Thyroid gland (tissue), 4 donors: Measurements from ENCODE around the gene LRRC2. TPM values are rescaled to one million over a fixed set of nuclear protein-coding genes. Genes with fewer than 3 reads are reported as not detected.

ENCODE experiments used
- DNase-seq, 2 donors: peaks; one replicate each; pipeline ENCODE4 v3.0.0-alpha.2; 2019
- H3K27ac ChIP-seq, 3 donors: fragments of 200-600 bp; sonication (generic); 1 replicate in 2 of 3; 2 replicates in 1 of 3; pipeline ENCODE4 v1.5.1; 2016 to 2019; ENCODE audit warnings: mild to moderate bottlenecking in 1 of 3, moderate library complexity in 1 of 3
- H3K27me3 ChIP-seq: fragments of 200-600 bp; sonication (generic); one replicate; pipeline ENCODE4 v1.5.1; 2019
- H3K36me3 ChIP-seq, 2 donors: fragments of 200-600 bp; sonication (generic); one replicate each; pipeline ENCODE4 v1.5.1; 2016 to 2019
- H3K4me1 ChIP-seq, 2 donors: fragments of 200-600 bp; sonication (generic); one replicate each; pipeline ENCODE4 v1.5.1; 2017 to 2019
- H3K4me3 ChIP-seq, 3 donors: fragments of 200-600 bp; sonication (generic); replicated peaks in 1 of 3; 1 replicate in 2 of 3; 2 replicates in 1 of 3; pipeline ENCODE4 v1.5.1; 2016; ENCODE audit warnings: mild to moderate bottlenecking in 1 of 3
- H3K9me3 ChIP-seq: fragments of 200-600 bp; sonication (generic); one replicate; pipeline ENCODE4 v1.5.1; 2017
- POLR2A ChIP-seq, 2 donors: fragments of 450-650 bp; IDR thresholded peaks; one replicate each; pipeline ENCODE4 v1.6.1; 2017; ENCODE audit warnings: antibody characterized with exemption in 2 of 2, mild to moderate bottlenecking in 2 of 2, moderate library complexity in 1 of 2
- WGBS, 2 donors: methylation state at CpG; one replicate each; pipeline ENCODE4 v1.1.5; 2017; 5-methylcytosine and 5-hydroxymethylcytosine counted together
- intact Hi-C: fragments of 100-400 bp; cut with DNase I; formaldehyde crosslinking; loops from one replicate; pipeline ENCODE4 v1.15.1; 2023
- total RNA-seq, 4 donors: library from RNA; depleted of rRNA; stranded (reverse); fragments of >200 nt; gene quantifications; one replicate each; pipeline ENCODE4 v1.2.3, GENCODE V29; 2016
- TF ChIP-seq, protein P1 (sequence below), 6 experiments: fragments of 200-600 bp in 3 of 6; fragments of 450-650 bp in 3 of 6; sonication (generic) in 3 of 6; IDR thresholded peaks; one replicate each; pipeline ENCODE4 v1.5.1; 2016 to 2019; ENCODE audit warnings: antibody characterized with exemption in 6 of 6, mild to moderate bottlenecking in 2 of 6, inconsistent platforms in 1 of 6, moderate library complexity in 1 of 6

LRRC2 gene
- total RNA-seq, 4 donors from 2014 or later, result 25.0 to 37.4 (median 31.0) TPM

DNA sequence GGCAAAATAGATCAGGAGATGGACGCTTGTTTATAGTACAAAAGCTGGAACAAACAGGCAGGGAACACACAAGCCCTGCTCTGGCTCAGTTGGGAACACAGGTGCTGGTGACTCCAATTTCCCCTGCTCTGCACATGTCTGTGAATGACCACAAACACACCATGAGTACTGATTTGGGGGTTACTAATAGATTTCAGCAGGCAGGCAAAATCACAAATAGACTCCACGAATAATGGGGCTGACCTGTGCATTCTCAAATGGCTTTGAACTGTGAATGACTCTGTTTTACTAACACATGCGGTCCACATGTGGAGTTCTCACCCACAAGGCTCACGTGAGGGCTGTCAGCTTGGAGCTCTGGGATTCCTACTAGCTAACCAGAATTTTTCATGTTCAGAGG, 64.4 kb downstream of the LRRC2 start:
- DNase-seq, result no peak
- Histone ChIP-seq H3K9me3 (no peaks in the 10 kb centered on the region), H3K27ac (no peak overlapping the region), H3K4me3 (no peak overlapping the region), H3K4me1 (no peaks in the 10 kb centered on the region), H3K27me3 (no peaks in the 10 kb centered on the region), H3K36me3 (no peaks in the 10 kb centered on the region)
- intact Hi-C loops, result no loop called here
- 77 to 82% methylated on average over 4 of the region's 4 CpGs for WGBS, 2 donors
- TF ChIP-seq POLR2A (IDR thresholded peaks at IDR 0.05), result no peak
- TF ChIP-seq, protein P1, sequence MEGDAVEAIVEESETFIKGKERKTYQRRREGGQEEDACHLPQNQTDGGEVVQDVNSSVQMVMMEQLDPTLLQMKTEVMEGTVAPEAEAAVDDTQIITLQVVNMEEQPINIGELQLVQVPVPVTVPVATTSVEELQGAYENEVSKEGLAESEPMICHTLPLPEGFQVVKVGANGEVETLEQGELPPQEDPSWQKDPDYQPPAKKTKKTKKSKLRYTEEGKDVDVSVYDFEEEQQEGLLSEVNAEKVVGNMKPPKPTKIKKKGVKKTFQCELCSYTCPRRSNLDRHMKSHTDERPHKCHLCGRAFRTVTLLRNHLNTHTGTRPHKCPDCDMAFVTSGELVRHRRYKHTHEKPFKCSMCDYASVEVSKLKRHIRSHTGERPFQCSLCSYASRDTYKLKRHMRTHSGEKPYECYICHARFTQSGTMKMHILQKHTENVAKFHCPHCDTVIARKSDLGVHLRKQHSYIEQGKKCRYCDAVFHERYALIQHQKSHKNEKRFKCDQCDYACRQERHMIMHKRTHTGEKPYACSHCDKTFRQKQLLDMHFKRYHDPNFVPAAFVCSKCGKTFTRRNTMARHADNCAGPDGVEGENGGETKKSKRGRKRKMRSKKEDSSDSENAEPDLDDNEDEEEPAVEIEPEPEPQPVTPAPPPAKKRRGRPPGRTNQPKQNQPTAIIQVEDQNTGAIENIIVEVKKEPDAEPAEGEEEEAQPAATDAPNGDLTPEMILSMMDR (IDR thresholded peaks at IDR 0.05), result no peak

DNA sequence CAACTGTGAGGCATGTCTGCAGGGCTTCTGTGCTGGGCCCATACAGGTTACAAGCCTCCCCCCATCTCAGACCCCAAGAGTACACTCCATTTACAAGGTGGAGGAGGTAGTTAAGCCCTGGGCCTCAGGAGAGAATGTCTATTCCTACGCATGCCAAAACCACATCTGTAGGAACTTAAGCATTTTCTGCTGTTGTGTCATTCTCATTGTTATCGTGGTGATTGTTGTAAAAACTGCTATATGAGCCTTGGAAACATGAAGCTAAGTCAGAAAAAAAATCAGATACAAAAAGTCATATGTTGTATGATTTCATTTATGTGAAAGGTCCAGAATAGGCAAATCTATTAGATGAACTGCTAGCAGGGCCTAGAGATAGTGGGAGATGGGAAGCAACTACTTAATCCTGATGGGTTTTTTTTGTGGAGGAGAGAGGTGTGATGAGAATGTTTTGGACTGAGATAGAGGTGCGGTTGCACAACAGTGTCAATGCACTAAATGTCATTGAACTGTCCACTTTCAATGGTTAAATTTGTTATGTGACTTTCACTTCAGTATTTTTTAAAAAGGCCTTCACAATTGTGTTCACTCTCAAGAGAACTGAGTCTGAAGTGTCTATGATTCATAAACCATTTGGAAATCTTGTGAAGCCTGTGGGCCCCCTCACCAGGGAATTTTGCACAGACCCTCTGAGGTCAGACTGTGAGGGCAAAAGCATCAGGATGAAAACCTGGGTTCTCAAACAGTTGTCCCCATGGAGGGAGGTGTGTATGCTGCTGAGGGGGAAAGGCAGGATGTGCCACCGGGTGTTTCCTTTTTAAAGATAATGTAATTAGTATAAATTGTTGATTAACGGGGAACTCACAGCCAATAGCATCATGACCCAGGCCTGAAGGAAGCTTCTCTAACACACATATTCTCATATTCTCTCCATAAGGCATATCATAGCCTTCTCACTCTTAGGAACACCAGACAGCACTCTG, 65.2 kb downstream of the LRRC2 start:
- intact Hi-C loops, result no loop called here

DNA sequence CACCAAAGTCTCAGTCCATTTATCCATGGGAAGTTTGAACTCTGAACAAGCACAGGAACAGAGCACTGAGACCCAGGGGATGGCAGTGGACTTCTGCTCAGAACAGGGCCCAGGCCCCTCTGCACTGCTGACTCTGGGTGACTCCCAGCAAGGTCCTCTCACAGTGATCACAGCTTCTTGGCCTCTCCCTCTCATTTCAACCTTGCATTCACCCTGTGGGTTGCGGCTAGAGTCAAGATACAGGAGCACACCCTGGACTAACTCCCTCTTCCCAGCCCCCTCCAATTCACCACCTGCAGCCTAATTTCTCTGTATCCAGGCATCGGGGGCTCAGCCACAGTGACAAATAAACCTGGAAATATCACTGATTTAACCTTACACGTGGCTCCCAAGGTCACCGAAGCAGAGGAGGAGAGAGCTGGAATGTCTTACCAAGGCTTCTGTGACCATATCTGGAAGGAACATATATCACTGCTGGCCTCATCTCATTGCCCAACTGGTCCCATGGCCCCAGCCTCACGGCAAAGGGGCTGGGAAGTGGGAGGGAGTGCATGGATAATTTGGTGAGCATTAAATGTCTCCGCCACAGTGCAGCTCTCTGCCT, 67.1 kb downstream of the LRRC2 start:
- Histone ChIP-seq H3K9me3 (no peaks in the 10 kb centered on the region), H3K27ac (no peak overlapping the region), H3K4me3 (no peak overlapping the region), H3K36me3 (no peaks in the 10 kb centered on the region), H3K27me3 (no peaks in the 10 kb centered on the region), H3K4me1 (peaks cover 6 to 8% of the 10 kb centered on the region in 2 donors)
- 83 to 89% methylated on average over 6 of the region's 6 CpGs for WGBS, 2 donors
- TF ChIP-seq POLR2A (IDR thresholded peaks at IDR 0.05), result no peak
- TF ChIP-seq, protein P1 (IDR thresholded peaks at IDR 0.05), result no peak
- no peak for DNase-seq
- intact Hi-C loops, result loop anchor here (10.0 kb wide), 1 partner anchor 56 kb away; no protein-coding TSS in a partner anchor

More for the DNA sequence above, 65.2 kb downstream of the LRRC2 start:
- Histone ChIP-seq H3K4me1 (peaks cover 3 to 4% of the 10 kb centered on the region in 2 donors), H3K4me3 (no peak overlapping the region), H3K36me3 (no peaks in the 10 kb centered on the region), H3K27me3 (no peaks in the 10 kb centered on the region), H3K9me3 (no peaks in the 10 kb centered on the region), H3K27ac (no peak overlapping the region)
- DNase-seq, result no peak
- 80 to 84% methylated on average over 5 of the region's 5 CpGs for WGBS, 2 donors
- TF ChIP-seq POLR2A (IDR thresholded peaks at IDR 0.05), result no peak
- TF ChIP-seq, protein P1 (IDR thresholded peaks at IDR 0.05), result no peak

DNA sequence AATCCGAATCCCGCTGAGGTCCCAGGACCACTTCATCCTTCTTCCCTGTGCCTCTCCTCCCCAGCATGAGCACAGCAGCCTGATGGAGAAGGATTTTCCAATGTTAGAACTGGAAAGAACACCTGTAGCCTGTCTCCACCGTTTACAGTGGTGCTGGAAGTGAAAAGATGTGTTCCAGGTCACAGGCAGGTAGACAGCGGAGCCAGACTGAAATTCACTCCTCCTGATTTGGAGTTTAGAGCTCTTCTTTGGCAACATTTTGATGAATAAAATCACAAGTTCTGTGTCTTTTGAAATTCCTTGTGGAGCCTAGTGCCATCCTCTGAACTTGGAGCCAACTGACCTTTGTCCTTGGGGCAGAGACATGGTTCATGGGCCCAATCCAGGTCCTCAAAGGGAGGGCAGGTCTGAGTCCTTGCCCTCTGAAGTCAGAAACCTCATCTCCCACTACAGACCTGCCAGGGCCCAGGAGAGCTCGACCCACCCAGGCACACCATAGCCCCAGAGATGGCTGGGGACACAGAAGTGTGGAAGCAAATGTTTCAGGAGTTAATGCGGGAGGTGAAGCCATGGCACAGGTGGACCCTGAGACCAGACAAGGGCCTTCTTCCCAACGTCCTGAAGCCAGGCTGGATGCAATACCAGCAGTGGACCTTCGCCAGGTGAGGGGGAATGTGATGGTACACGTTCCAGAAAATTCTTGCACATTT, 68.4 kb downstream of the LRRC2 start, which contains the start of gene RTP3:
Gene RTP3, plus strand, starts transcription at position 421 of the 710 bp plus-strand sequence. Its CDS starts 87 bp downstream, at position 508.
- peaks cover 6 to 8% of the 10 kb centered on the region in 2 donors for H3K4me1 ChIP-seq
- H3K27ac ChIP-seq, result no peak within 1 kb of the TSS
- intact Hi-C loops, result loop anchor here (10.0 kb wide), 1 partner anchor 57 kb away; no protein-coding TSS in a partner anchor
- WGBS, 2 donors, result 76 to 82% methylated on average over 9 of the region's 9 CpGs
- no peak for DNase-seq
- TF ChIP-seq, protein P1 (IDR thresholded peaks at IDR 0.05), result no peak
- no peak for TF ChIP-seq POLR2A (IDR thresholded peaks at IDR 0.05)
- no peak within 1 kb of the TSS for H3K4me3 ChIP-seq
- no peaks in the 10 kb centered on the region for H3K27me3 ChIP-seq
- H3K36me3 ChIP-seq, result no peaks in the 10 kb centered on the region
- no peaks in the 10 kb centered on the region for H3K9me3 ChIP-seq
